Hippocampal formation (tissue), 2 donors: ENCODE measurements around the gene TCEA2.

Source experiments
- DNase-seq, 2 donors: peaks; one replicate each; lab custom pipeline; 2025; lab: John Stamatoyannopoulos, UW

Gene TCEA2

GRCh38 chr20:64093013-64093503, 30.1 kb downstream of the TCEA2 start:
- no peak for DNase-seq

GRCh38 chr20:64095455-64095854, 32.5 kb downstream of the TCEA2 start:
- DNase-seq: no peak

- DNase-seq: no peak
These were observed 32.9 kb downstream of the TCEA2 start for GRCh38 chr20:64095927-64096326.

GRCh38 chr20:64096535-64096934, 33.5 kb downstream of the TCEA2 start:
- DNase-seq: no peak

DNA sequence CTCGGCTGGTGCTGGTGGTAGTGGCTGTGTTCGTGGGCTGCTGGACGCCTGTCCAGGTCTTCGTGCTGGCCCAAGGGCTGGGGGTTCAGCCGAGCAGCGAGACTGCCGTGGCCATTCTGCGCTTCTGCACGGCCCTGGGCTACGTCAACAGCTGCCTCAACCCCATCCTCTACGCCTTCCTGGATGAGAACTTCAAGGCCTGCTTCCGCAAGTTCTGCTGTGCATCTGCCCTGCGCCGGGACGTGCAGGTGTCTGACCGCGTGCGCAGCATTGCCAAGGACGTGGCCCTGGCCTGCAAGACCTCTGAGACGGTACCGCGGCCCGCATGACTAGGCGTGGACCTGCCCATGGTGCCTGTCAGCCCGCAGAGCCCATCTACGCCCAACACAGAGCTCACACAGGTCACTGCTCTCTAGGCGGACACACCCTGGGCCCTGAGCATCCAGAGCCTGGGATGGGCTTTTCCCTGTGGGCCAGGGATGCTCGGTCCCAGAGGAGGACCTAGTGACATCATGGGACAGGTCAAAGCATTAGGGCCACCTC, 35.5 kb downstream of the TCEA2 start:
- DNase-seq: no peak

DNA sequence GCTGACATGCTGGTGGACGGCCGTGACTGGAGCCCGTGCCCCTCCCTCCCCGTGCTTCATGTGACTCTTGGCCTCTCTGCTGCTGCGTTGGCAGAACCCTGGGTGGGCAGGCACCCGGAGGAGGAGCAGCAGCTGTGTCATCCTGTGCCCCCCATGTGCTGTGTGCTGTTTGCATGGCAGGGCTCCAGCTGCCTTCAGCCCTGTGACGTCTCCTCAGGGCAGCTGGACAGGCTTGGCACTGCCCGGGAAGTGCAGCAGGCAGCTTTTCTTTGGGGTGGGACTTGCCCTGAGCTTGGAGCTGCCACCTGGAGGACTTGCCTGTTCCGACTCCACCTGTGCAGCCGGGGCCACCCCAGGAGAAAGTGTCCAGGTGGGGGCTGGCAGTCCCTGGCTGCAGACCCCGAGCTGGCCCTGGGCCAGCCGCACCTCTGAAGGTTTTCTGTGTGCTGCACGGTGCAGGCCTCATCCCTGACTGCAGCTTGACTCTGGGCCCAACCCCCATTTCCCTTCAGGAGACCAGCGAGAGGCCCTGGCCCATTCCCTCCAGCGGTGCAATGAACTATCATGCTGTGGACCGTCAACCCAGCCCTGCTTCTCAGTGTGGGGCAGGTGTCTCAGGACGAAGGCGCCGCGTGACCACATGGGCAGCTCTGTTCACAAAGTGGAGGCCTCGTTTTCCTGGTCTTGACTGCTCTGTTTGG, 36.2 kb downstream of the TCEA2 start:
- no peak for DNase-seq

- no peak for DNase-seq
These were observed 37.0 kb downstream of the TCEA2 start for GRCh38 chr20:64099880-64100565.

DNA sequence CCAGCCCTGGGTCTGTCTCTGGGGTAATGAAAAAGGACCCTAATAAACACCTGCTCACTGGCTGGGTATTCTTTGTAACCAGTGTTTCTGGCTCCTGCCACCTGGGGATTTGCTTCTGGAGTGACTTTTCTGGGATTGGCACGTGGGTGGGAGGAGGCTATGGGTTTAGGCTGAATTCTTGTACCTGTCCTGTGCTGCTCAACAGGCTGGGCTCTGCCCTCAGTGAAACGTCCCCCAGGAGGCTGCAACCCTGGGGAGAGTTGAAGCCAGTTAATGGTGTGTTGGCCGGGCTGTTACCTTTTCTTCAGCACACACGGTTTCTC, 37.5 kb downstream of the TCEA2 start:
- DNase-seq: no peak

DNA sequence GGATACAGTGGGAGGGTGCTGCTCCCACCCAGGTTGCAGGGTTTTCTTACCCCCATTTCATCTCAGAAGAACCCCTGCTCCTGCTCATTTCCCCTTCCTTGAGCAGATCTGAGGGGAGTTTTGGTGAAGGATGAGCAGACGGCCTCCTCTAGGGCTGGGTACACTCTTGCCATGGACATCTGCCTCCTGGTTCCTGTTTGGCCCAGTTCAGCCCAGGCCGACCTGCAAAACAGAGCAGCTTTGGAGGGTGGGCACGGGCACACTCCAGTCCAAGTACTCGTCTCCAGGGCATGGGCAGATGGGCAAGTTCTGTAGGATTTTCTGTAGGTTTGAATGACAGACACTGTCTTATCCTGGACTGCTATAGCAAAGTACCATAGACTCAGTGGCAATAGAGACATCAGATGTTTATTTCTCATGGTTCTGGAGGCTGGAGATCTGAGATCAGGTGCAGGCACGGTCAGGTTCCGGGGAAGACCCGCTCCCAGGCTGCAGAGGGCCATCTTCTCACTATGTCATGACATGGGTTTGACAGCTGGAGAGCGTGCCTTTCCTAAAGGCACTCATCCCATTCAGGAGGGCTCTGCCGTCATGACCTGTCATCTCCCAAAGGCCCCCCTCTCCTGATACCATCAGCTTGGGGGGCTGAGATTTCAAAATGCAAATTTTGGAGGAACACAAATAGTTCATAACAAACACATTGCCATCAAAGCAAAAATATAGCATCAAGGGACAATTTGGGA, 38.1 kb downstream of the TCEA2 start:
- no peak for DNase-seq

- DNase-seq: no peak
These were observed 39.0 kb downstream of the TCEA2 start for GRCh38 chr20:64101731-64102621.

DNA sequence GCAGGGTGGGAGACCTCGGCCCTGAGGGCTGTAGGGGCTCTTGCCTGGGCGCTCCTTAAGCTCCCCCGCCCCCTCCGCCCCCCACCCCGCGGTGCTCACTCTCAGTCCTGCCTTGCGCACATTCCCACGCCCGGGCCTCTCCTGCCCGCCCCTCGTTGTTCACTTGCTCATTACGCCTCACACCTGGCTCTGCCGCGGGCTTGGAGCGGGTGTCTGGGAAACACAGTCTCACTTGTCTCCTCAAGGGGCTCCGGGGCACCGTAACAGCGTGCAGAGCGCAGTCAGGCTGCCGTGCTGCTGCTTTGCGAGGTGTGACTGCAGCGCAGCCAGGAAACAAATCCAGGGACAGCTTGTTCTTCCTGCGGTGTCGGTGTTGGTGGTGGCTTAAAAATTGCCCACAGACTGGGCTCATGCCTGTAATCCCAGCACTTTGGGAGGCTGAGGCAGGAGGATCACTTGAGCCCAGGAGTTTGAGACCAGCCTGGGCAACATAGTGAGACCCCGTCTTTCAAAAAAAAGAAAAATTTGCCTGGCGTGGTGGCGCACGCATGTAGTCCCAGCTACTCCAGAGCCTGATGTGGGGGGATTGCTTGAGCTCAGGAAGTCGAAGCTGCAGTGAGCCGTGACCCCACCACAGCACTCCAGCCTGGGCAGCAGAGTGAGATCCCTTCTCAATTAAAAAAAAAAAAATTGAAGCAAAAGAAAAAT, 39.8 kb downstream of the TCEA2 start:
- DNase-seq: no peak

DNA sequence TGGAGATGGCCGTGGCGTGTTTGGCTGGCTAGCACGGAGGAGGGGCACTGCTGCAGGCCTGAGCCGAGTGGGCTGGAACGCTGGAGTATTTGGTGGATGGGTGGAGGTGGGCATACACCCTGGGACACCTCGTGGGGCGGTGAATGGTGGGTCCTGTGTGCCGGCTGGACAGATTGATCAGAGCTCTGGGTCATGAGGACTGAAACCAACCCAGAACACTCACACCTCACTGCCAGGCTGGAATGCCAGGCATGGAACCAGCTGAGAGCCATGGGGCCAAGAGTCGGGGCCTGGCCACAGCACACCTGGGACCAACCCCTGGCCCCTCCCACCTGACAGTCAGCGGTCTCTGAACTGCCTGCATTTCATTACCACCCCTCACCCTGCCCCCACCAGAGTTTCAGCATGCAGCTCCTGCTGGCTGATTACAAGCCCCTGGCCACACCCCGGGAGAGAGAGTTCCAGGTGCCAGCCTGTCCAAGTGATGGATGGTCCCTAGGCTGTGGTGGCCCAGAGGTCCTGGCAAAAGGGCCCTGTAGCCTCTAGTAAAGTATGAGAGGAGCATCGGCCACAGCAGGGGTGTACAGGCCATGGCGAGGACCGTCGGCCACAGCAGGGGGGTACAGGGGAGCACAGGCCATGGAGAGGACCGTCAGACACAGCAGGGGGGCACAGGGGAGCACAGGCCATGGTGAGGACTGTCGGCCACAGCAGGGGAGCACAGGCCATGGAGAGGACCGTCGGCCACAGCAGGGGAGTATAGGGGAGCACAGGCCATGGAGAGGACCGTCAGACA, 41.1 kb downstream of the TCEA2 start:
- DNase-seq: no peak

DNA sequence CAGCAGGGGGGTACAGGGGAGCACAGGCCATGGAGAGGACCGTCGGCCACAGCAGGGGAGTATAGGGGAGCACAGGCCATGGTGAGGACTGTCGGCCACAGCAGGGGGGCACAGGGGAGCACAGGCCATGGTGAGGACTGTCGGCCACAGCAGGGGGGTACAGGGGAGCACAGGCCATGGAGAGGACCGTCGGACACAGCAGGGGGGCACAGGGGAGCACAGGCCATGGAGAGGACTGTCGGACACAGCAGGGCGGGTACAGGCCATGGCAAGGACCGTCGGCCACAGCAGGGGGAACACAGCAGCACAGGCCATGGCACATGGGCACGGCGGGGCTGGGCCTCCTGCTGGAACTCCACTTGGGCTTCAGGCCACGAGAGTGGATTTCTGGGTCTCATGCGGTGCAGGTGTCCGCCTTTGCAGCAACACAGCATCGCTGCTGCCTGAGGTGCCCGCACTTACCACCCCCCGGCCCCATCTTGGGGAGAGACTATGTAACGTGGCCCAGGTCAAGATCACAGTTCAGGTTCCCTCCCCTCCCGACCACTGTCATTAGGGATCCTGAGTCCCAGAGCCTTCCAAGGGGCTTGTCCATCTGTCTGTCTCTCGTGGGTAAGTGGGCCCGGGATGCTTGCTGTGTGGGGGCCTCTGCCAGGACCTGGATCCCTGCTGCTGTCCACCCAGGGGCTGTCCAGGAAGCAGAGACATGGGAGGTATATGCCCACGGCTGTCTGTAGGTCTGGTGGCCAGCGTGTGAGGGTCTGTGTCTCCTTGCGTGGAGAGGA, 41.9 kb downstream of the TCEA2 start:
- DNase-seq: no peak

DNA sequence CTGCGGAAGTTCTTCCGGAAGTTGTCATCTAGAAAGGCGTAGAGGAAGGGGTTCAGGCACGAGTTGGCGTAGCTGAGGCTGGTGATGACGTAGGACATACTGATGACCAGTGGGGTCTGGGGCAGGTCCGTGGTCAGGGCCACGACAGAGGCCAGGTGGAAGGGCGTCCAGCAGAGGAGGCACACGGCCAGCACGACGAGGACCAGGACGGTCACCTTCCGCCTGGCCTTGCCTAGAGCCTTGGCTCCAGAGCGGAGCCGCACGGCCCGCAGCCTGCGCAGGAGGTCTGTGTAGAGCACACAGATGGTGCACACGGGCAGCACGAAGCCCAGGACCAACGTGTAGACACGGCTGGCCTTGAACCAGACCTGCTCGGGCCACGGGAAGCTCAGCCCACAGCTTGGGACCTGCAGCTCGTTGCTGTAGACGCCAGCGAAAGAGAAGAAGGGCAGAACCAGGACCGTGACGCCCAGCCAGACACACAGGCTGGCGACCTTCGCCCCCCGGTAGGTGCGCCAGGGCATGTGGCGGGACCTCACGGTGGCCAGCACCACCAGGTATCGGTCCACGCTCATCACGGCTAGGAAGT, 42.9 kb downstream of the TCEA2 start:
- no peak for DNase-seq

DNA sequence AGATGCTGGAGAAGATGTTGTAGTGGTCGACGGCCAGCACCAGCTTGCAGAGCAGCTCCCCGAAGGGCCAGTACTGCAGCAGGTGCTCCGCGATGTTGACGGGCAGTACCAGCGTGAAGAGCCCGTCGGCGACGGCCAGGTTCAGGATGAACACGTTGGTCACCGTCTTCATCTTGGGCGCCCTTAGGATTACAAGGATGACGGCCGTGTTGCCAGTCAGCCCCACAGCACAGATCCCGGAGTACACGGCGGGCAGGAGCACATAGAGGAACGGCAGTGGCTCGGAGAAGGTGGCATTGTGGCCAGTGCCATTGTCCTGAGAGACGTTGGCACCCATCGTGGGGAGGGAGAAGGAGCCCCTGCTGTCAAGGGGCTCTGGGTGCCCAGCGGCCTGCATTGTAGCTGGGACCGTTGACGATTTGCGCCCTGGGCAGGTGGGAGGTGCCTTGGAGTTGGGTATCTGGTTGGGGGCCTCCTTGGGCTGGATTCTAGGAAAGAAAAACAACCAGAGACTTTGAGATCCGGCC, 43.5 kb downstream of the TCEA2 start:
- DNase-seq: no peak

DNA sequence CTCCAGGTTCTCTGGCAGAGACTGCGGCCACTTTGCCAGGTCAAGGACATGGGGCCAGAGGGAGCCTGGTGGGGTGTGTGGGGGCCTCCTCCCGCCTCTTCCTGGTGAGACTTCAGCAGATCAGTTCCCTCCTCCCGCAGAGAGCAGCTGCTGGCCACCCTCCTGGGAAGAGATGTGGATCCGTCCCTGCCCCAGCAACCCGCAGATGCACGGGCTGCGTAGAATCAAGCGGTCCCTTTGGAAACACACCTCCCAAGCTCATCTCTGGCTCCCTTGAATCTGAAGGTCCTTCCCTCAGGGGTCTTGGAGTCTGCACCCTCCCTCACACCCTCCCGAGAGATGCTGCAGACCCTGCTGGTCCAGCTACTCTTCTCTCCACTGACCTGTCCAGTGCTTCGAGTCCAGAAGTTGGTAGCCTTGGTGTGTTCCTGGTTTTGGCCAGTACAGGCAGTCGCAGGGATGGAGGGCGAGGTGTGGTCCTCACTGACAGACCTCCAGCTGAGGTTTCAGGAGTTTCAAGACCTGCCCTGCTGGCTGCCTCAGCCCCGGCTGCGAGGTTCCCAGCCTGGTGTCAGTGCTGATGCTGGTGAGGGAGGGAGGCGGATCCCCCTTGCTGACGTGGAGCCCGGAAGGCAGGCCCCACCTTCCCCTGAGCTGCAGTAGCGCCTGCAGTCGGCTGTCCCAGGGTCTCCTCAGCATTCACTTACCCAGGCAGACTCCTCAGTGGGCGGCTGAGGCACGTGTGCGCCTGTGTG, 44.2 kb downstream of the TCEA2 start, which contains the start of gene NPBWR2:
Gene NPBWR2 (minus strand): TSS at position 585 of the 755 bp plus-strand sequence. CDS start 734 bp downstream, outside the sequence.
- DNase-seq: no peak

GRCh38 chr20:64107736-64108457, 44.9 kb downstream of the TCEA2 start:
- DNase-seq: no peak
